H9 (cell line): ENCODE data around the gene FOXN4. TPM values are rescaled to one million over a fixed set of nuclear protein-coding genes. Genes with fewer than 3 reads are reported as not detected.

Experiments used
- DNase-seq: peaks from one replicate; pipeline ENCODE4 v3.0.0-alpha.2; 2017
- H2AFZ ChIP-seq: one replicate; pipeline ENCODE4 v1.6.1; 2013; ENCODE audit warnings: mild to moderate bottlenecking, low read length, control low read depth, moderate library complexity
- H2AK5ac ChIP-seq: 2 replicates; pipeline ENCODE4 v1.6.1; 2013; ENCODE audit warnings: low read length, control low read depth, mixed read lengths; ENCODE audit not compliant: insufficient read length
- H2BK120ac ChIP-seq: one replicate; pipeline ENCODE4 v1.6.1; 2013; ENCODE audit warnings: low read depth, mild to moderate bottlenecking, low read length, control low read depth, inconsistent platforms; ENCODE audit not compliant: poor library complexity, severe bottlenecking
- H2BK12ac ChIP-seq: 2 replicates; pipeline ENCODE4 v1.6.1; 2013; ENCODE audit warnings: low read length, control low read depth, mixed read lengths, low read depth; ENCODE audit not compliant: insufficient read length
- H2BK15ac ChIP-seq: 2 replicates; pipeline ENCODE4 v1.6.1; 2013; ENCODE audit warnings: low read depth, low read length, control low read depth
- H2BK20ac ChIP-seq: one replicate; pipeline ENCODE4 v1.6.1; 2013; ENCODE audit warnings: low read depth, mild to moderate bottlenecking, low read length, control low read depth, inconsistent platforms; ENCODE audit not compliant: poor library complexity, severe bottlenecking
- H2BK5ac ChIP-seq: 2 replicates; pipeline ENCODE4 v1.6.1; 2013; ENCODE audit warnings: low read length, control low read depth, mixed read lengths; ENCODE audit not compliant: insufficient read length
- H3K14ac ChIP-seq: 2 replicates; pipeline ENCODE4 v1.6.1; 2013; ENCODE audit warnings: low read length, control low read depth; ENCODE audit not compliant: insufficient read depth
- H3K18ac ChIP-seq: 2 replicates; pipeline ENCODE4 v1.6.1; 2013; ENCODE audit warnings: low read depth, mild to moderate bottlenecking, mixed read lengths, low read length, control low read depth; ENCODE audit not compliant: insufficient read length
- H3K23ac ChIP-seq: 2 replicates; pipeline ENCODE4 v1.6.1; 2013; ENCODE audit warnings: low read length, control low read depth, mixed read lengths, low read depth; ENCODE audit not compliant: insufficient read length
- H3K23me2 ChIP-seq: 2 replicates; pipeline ENCODE4 v1.6.1; 2013; ENCODE audit warnings: low read depth, mild to moderate bottlenecking, mixed read lengths, low read length, control low read depth; ENCODE audit not compliant: insufficient read length, poor library complexity, severe bottlenecking
- H3K27ac ChIP-seq: 2 replicates; pipeline ENCODE4 v1.5.1; 2013; ENCODE audit warnings: low read length, control low read depth, mixed read lengths, low read depth; ENCODE audit not compliant: insufficient read length
- H3K27me3 ChIP-seq: 2 replicates; pipeline ENCODE4 v1.6.1; 2013; ENCODE audit warnings: low read length, control low read depth, inconsistent platforms; ENCODE audit not compliant: insufficient read depth
- H3K4ac ChIP-seq: 2 replicates; pipeline ENCODE4 v1.6.1; 2013; ENCODE audit warnings: low read depth, mild to moderate bottlenecking, control low read depth, inconsistent platforms, low read length, moderate library complexity
- H3K4me1 ChIP-seq: 2 replicates; pipeline ENCODE4 v1.6.1; 2013; ENCODE audit warnings: low read length, control low read depth, inconsistent platforms; ENCODE audit not compliant: insufficient read depth
- H3K4me2 ChIP-seq: 2 replicates; pipeline ENCODE4 v1.6.1; 2013; ENCODE audit warnings: low read length, control low read depth, mixed read lengths; ENCODE audit not compliant: insufficient read length, insufficient read depth
- H3K56ac ChIP-seq: 2 replicates; pipeline ENCODE4 v1.6.1; 2013; ENCODE audit warnings: low read depth, mild to moderate bottlenecking, mixed read lengths, low read length, control low read depth; ENCODE audit not compliant: insufficient read length
- H3K79me1 ChIP-seq: 2 replicates; pipeline ENCODE4 v1.6.1; 2013; ENCODE audit warnings: low read depth, mild to moderate bottlenecking, moderate library complexity, low read length, control low read depth, inconsistent platforms; ENCODE audit not compliant: insufficient read depth, poor library complexity, severe bottlenecking
- H3K79me2 ChIP-seq: 2 replicates; pipeline ENCODE4 v1.6.1; 2013; ENCODE audit warnings: low read length, control low read depth, inconsistent platforms; ENCODE audit not compliant: insufficient read depth
- H3K9ac ChIP-seq: 2 replicates; pipeline ENCODE4 v1.6.1; 2013; ENCODE audit warnings: low read length, control low read depth, mixed read lengths; ENCODE audit not compliant: insufficient read length; ENCODE audit errors: extremely low read depth
- H3K9me3 ChIP-seq: one replicate; pipeline ENCODE4 v1.6.1; 2013; ENCODE audit warnings: low read depth, low read length, inconsistent platforms; ENCODE audit not compliant: control insufficient read depth
- H3T11ph ChIP-seq: one replicate; pipeline ENCODE4 v1.6.1; 2013; ENCODE audit warnings: mild to moderate bottlenecking, low read length, control low read depth, inconsistent platforms
- H4K20me1 ChIP-seq: one replicate; pipeline ENCODE4 v1.6.1; 2013; ENCODE audit not compliant: control insufficient read depth, insufficient read length, insufficient read depth
- H4K5ac ChIP-seq: 2 replicates; pipeline ENCODE4 v1.6.1; 2013; ENCODE audit warnings: low read depth, mild to moderate bottlenecking, mixed read lengths, low read length, control low read depth; ENCODE audit not compliant: insufficient read length
- H4K8ac ChIP-seq: replicated peaks from 2 replicates; pipeline ENCODE4 v1.6.1; 2013; ENCODE audit warnings: low read length, control low read depth, mixed read lengths, low read depth; ENCODE audit not compliant: insufficient read length
- H4K91ac ChIP-seq: 2 replicates; pipeline ENCODE4 v1.6.1; 2013; ENCODE audit warnings: low read depth, mild to moderate bottlenecking, moderate library complexity, mixed read lengths, low read length, control low read depth; ENCODE audit not compliant: insufficient read length
- H3K27ac Mint-ChIP-seq, 3 experiments: 2 replicates in 2 of 3; 3 replicates in 1 of 3; pipeline ENCODE4 v1.8.0; 2020 to 2021; ENCODE audit warnings: mixed read lengths in 3 of 3, mild to moderate bottlenecking in 1 of 3, moderate library complexity in 1 of 3
- H3K27me3 Mint-ChIP-seq: 2 replicates; pipeline ENCODE4 v1.8.0; 2021; ENCODE audit warnings: low read depth, mild to moderate bottlenecking, moderate library complexity, mixed read lengths
- H3K36me3 Mint-ChIP-seq, 3 experiments: 2 replicates in 2 of 3; 3 replicates in 1 of 3; pipeline ENCODE4 v1.8.0; 2020 to 2021; ENCODE audit warnings: low read depth in 3 of 3, mixed read lengths in 3 of 3; ENCODE audit not compliant: insufficient read depth in 1 of 3
- H3K4me1 Mint-ChIP-seq, 2 experiments: 2 replicates each; pipeline ENCODE4 v1.8.0; 2020; ENCODE audit warnings: mixed read lengths in 2 of 2
- H3K4me3 Mint-ChIP-seq, 2 experiments: 2 replicates in 1 of 2; 3 replicates in 1 of 2; pipeline ENCODE4 v1.8.0; 2020 to 2021; ENCODE audit warnings: mild to moderate bottlenecking in 2 of 2, mixed read lengths in 2 of 2, moderate library complexity in 1 of 2
- H3K9me3 Mint-ChIP-seq, 2 experiments: 2 replicates in 1 of 2; 3 replicates in 1 of 2; pipeline ENCODE4 v1.8.0; 2020; ENCODE audit warnings: mild to moderate bottlenecking in 2 of 2, mixed read lengths in 2 of 2, moderate library complexity in 1 of 2
- CTCF ChIP-seq: fragments of 200-600 bp; sonication (generic); conservative IDR thresholded peaks from 3 replicates; pipeline ENCODE4 v1.8.0; 2021; ENCODE audit warnings: antibody characterized with exemption, mild to moderate bottlenecking
- WGBS: extraction: QIAGEN DNeasy Blood & Tissue Kit; methylation state at CpG from one replicate; pipeline ENCODE4 v1.1.7; 2013; ENCODE audit warnings: missing lambda C conversion rate, low lambda C conversion rate, mixed read lengths; ENCODE audit not compliant: insufficient read length; ENCODE audit errors: extremely low coverage; 5-methylcytosine and 5-hydroxymethylcytosine counted together
- total RNA-seq: library from RNA; stranded (reverse); gene quantifications from 2 replicates; pipeline ENCODE4 v1.2.1, GENCODE V29; 2021

The FOXN4 gene
- total RNA-seq, 1 experiment from 2014 or later = 0.39 TPM

- Histone ChIP-seq H3K18ac (no peak overlapping the region), H2BK120ac (no peak overlapping the region), H2BK5ac (no peak overlapping the region), H3K9ac (no peak overlapping the region), H3K4ac (no peak overlapping the region), H3K14ac (no peak overlapping the region), H3K9me3 (no peaks in the 10 kb centered on the region), H3K79me1 (no peaks in the 10 kb centered on the region), H2AFZ (no peak overlapping the region), H4K5ac (no peak overlapping the region), H4K91ac (no peak overlapping the region), H2AK5ac (no peak overlapping the region), H4K8ac (no peak overlapping the region), H3K23me2 (no peaks in the 10 kb centered on the region), H2BK12ac (no peak overlapping the region), H3K27ac (no peak overlapping the region), H3K4me2 (no peak overlapping the region), H2BK20ac (no peak overlapping the region), H3K27me3 (no peaks in the 10 kb centered on the region), H3K79me2 (no peaks in the 10 kb centered on the region), H3K23ac (no peak overlapping the region), H4K20me1 (peaks cover 4% of the 10 kb centered on the region), H2BK15ac (no peak overlapping the region), H3T11ph (no peak overlapping the region), H3K4me1 (no peaks in the 10 kb centered on the region), H3K56ac (no peak overlapping the region)
- Mint-ChIP-seq H3K36me3 (peaks cover 0 to 42% (median 34%) of the 10 kb centered on the region in 3 experiments; a peak in 5 of 7 replicates), H3K27me3 (no peaks in the 10 kb centered on the region), H3K27ac (peak overlapping the region in 1 of 3 experiments; percentile 68; a peak in 2 of 7 replicates), H3K9me3 (no peaks in the 10 kb centered on the region), H3K4me1 (no peaks in the 10 kb centered on the region), H3K4me3 (no peak overlapping the region)
- no CpG with 5 or more reads among the region's 5 CpGs for WGBS
- DNase-seq = no peak
- TF ChIP-seq CTCF = no peak
These were observed 67.1 kb downstream of the FOXN4 start for GRCh38 chr12:109241936-109242335.
